Tibial nerve (tissue), 4 donors: ENCODE results near the gene GRPEL1. TPM values are rescaled to one million over a fixed set of nuclear protein-coding genes. Genes with fewer than 3 reads are reported as not detected.

Experiments used
- DNase-seq, 2 donors: peaks; one replicate each; pipeline ENCODE4 v3.0.0-alpha.2; 2019; ENCODE audit warnings: low spot score in 2 of 2
- H3K27ac ChIP-seq, 4 donors: fragments of 200-600 bp; sonication (generic) in 3 of 4; one replicate each; pipeline ENCODE4 v1.5.1; 2017 to 2019; ENCODE audit warnings: mild to moderate bottlenecking in 1 of 4
- H3K27me3 ChIP-seq, 2 donors: fragments of 200-600 bp; sonication (generic) in 1 of 2; one replicate each; pipeline versions ENCODE4 v1.5.1 to v1.6.0; 2017 to 2019
- H3K36me3 ChIP-seq, 3 donors: fragments of 200-600 bp; sonication (generic); one replicate each; pipeline ENCODE4 v1.5.1; 2018 to 2019
- H3K4me1 ChIP-seq, 4 donors: fragments of 200-600 bp; sonication (generic) in 3 of 4; one replicate each; pipeline ENCODE4 v1.5.1; 2017 to 2019
- H3K4me3 ChIP-seq, 4 donors: fragments of 200-600 bp; sonication (generic) in 3 of 4; one replicate each; pipeline ENCODE4 v1.5.1; 2017 to 2019; ENCODE audit warnings: mild to moderate bottlenecking in 1 of 4, moderate library complexity in 1 of 4
- H3K9me3 ChIP-seq, 4 donors: fragments of 200-600 bp; sonication (generic) in 3 of 4; one replicate each; pipeline ENCODE4 v1.5.1; 2017 to 2019
- EP300 ChIP-seq, 2 donors: sonication (generic); formaldehyde crosslinking; IDR thresholded peaks; one replicate each; pipeline ENCODE4 v1.6.1; 2017; ENCODE audit warnings: antibody characterized with exemption in 2 of 2, mild to moderate bottlenecking in 1 of 2
- POLR2A ChIP-seq, 2 donors: fragments of 450-650 bp; IDR thresholded peaks; one replicate each; pipeline ENCODE4 v1.6.1; 2017; ENCODE audit warnings: antibody characterized with exemption in 2 of 2, mild to moderate bottlenecking in 2 of 2, moderate library complexity in 2 of 2
- WGBS, 2 donors: methylation state at CpG; one replicate each; pipeline ENCODE4 v1.1.5; 2018; 5-methylcytosine and 5-hydroxymethylcytosine counted together
- total RNA-seq, 4 donors: library from RNA; depleted of rRNA; stranded (reverse); fragments of >200 nt; gene quantifications; one replicate each; pipeline ENCODE4 v1.1.0, GENCODE V29; 2016
- TF ChIP-seq, protein P1 (sequence below), 5 experiments: fragments of 200-600 bp in 3 of 5; fragments of 450-650 bp in 2 of 5; sonication (generic) in 3 of 5; IDR thresholded peaks; one replicate each; pipeline ENCODE4 v1.5.1; 2016 to 2019; ENCODE audit warnings: antibody characterized with exemption in 5 of 5, mild to moderate bottlenecking in 3 of 5, moderate library complexity in 2 of 5

The GRPEL1 gene
- total RNA-seq, 4 donors from 2014 or later = 11.1 to 13.6 (median 13.3) TPM

DNA sequence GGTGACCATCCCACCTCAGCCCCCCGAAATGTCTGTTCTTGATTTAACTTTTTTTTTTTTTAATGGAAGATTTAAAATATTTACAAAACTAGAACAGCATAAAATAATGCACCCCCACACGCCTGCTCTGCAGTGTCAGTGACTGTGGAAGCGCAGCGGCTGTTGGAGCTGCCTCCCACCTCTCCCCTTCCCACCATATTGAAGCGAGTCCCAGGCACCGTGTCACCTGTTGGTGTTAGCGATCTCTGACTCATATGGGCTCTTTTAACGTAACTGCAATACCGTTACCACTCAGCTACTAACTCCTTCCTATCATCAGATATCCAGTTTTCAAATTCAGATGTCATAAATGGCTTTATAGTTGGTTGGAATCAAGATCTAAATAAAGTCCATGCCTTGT lies 41.8 kb downstream of the GRPEL1 start:
- Histone ChIP-seq H3K36me3 (peaks cover 0 to 88% (median 22%) of the 10 kb centered on the region in 3 donors), H3K4me3 (no peak overlapping the region), H3K27ac (no peak overlapping the region), H3K27me3 (no peaks in the 10 kb centered on the region), H3K4me1 (no peaks in the 10 kb centered on the region), H3K9me3 (no peaks in the 10 kb centered on the region)
- DNase-seq = no peak
- 92 to 93% methylated on average over 9 of the region's 9 CpGs for WGBS, 2 donors
- TF ChIP-seq EP300 (IDR thresholded peaks at IDR 0.05) (no peak), POLR2A (IDR thresholded peaks at IDR 0.05) (no peak)
- TF ChIP-seq, protein P1, sequence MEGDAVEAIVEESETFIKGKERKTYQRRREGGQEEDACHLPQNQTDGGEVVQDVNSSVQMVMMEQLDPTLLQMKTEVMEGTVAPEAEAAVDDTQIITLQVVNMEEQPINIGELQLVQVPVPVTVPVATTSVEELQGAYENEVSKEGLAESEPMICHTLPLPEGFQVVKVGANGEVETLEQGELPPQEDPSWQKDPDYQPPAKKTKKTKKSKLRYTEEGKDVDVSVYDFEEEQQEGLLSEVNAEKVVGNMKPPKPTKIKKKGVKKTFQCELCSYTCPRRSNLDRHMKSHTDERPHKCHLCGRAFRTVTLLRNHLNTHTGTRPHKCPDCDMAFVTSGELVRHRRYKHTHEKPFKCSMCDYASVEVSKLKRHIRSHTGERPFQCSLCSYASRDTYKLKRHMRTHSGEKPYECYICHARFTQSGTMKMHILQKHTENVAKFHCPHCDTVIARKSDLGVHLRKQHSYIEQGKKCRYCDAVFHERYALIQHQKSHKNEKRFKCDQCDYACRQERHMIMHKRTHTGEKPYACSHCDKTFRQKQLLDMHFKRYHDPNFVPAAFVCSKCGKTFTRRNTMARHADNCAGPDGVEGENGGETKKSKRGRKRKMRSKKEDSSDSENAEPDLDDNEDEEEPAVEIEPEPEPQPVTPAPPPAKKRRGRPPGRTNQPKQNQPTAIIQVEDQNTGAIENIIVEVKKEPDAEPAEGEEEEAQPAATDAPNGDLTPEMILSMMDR (IDR thresholded peaks at IDR 0.05) = no peak

DNA sequence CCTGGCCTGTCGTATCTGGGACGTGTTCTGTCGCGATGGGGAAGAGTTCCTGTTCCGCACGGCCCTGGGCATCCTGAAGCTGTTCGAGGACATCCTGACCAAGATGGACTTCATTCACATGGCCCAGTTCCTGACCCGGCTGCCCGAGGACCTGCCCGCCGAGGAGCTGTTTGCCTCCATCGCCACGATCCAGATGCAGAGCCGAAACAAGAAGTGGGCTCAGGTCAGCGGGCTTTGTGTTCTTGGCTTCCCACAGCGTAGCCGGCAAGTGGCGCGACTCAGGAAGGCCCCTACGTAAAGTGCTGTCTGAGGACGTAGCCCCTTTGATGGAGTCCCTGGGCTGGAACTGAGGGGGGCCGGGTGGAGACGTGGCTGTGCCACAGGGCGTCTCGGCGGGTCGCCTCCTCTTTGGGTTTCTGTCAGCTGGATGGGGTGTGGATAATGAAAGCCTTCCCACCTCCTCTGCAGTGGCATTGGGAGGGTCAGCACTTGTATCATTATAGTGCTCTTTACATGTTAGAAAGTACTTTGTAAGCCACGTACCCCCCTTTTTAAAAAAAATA lies 42.7 kb downstream of the GRPEL1 start:
- TF ChIP-seq, protein P1 (IDR thresholded peaks at IDR 0.05) = no peak
- TF ChIP-seq EP300 (IDR thresholded peaks at IDR 0.05) (no peak), POLR2A (IDR thresholded peaks at IDR 0.05) (no peak)
- no peaks in the 10 kb centered on the region for H3K27me3 ChIP-seq
- H3K27ac ChIP-seq = no peak overlapping the region
- 85 to 89% methylated on average over 28 of the region's 28 CpGs for WGBS, 2 donors
- no peaks in the 10 kb centered on the region for H3K4me1 ChIP-seq
- H3K9me3 ChIP-seq = no peaks in the 10 kb centered on the region
- H3K36me3 ChIP-seq = peaks cover 0 to 88% (median 13%) of the 10 kb centered on the region in 3 donors
- no peak overlapping the region for H3K4me3 ChIP-seq
- DNase-seq = no peak

DNA sequence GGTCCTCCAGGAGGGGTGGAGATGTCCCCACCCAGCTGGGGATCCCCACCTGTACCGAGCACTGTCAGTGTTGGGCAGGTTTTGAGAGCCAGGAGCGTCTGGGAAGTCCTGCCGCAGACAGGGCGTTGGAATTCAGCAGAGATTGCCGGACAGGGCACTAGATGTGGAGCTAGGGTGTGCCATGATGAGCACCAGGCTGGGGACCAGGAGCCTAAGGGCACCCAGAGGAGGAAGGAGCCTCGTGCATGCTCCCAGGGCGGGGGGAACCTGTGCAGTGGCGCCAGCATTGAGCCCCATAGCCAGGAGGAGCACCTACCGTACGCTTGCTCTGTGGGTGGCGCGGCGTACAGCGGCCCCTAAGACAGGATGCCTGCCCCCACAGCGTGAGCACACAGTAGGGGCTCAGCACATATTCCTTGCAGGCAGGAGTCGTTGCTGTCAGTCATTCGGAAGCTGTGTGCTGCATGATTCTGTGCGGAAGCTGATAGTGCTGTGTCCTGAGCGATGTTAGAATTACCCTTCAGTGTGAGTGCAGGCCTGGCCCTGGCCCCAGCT lies 43.5 kb downstream of the GRPEL1 start:
- no peak for DNase-seq
- 92 to 93% methylated on average over 19 of the region's 19 CpGs for whole genome bisulfite sequencing, 2 donors
- peaks cover 0 to 85% (median 13%) of the 10 kb centered on the region in 3 donors for H3K36me3 ChIP-seq

DNA sequence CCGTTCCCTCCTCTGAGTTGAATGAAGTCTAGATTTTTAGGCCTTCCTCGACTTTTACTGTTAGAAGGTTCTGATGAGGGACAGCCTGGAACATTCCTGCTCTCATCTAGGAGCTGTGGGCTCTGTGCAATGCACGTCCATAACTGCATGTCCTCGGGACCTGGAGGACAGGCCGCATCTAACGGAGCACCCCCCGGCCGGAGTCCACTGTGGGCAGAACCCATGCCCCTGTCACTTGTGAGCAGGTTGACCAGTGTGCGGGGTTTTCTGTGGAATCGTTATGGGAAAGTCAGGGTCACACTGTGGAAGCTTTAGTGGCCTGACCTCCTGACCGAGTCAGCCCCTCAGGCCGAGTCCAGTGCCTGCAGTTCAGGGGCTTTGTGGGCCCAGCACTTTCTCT lies 44.0 kb downstream of the GRPEL1 start:
- 74 to 88% methylated on average over 10 to 12 of the region's 12 CpGs for WGBS, 2 donors
- no peak for DNase-seq
- Histone ChIP-seq H3K4me3 (no peak overlapping the region), H3K27me3 (no peaks in the 10 kb centered on the region), H3K9me3 (no peaks in the 10 kb centered on the region), H3K27ac (no peak overlapping the region), H3K4me1 (no peaks in the 10 kb centered on the region), H3K36me3 (peaks cover 0 to 85% (median 13%) of the 10 kb centered on the region in 3 donors)
- TF ChIP-seq EP300 (IDR thresholded peaks at IDR 0.05) (no peak), POLR2A (IDR thresholded peaks at IDR 0.05) (no peak)
- TF ChIP-seq, protein P1 (IDR thresholded peaks at IDR 0.05) = no peak

More for the DNA sequence above, 43.5 kb downstream of the GRPEL1 start:
- no peak for TF ChIP-seq EP300 (IDR thresholded peaks at IDR 0.05)
- TF ChIP-seq POLR2A (IDR thresholded peaks at IDR 0.05) = no peak
- TF ChIP-seq, protein P1 (IDR thresholded peaks at IDR 0.05) = no peak
- no peak overlapping the region for H3K27ac ChIP-seq
- H3K4me1 ChIP-seq = no peaks in the 10 kb centered on the region
- no peaks in the 10 kb centered on the region for H3K9me3 ChIP-seq
- H3K4me3 ChIP-seq = no peak overlapping the region
- H3K27me3 ChIP-seq = no peaks in the 10 kb centered on the region

DNA sequence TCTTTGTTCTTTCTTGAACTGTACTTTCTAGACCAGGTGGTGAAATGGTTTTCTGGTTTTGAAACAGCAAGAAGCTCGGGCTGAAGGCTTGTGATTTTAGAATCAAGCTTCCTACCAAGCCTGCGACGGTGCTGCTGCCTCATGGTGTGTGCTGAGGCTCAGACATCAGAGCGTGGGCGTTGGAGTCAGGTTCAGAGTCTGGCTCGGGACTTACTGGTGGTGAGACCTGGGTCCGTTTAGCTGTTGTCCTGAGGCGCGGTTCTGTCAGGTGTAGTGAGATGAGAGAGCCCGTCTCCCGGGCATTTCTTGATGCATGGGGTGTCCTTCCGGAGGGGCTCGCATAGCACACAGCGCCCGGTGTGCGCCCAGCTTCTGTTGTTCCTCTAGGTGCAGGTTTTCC lies 44.4 kb downstream of the GRPEL1 start:
- H3K36me3 ChIP-seq = peaks cover 0 to 84% (median 13%) of the 10 kb centered on the region in 3 donors
- H3K9me3 ChIP-seq = no peaks in the 10 kb centered on the region
- no peak overlapping the region for H3K4me3 ChIP-seq
- no peak for TF ChIP-seq POLR2A (IDR thresholded peaks at IDR 0.05)
- H3K27ac ChIP-seq = no peak overlapping the region
- no peaks in the 10 kb centered on the region for H3K27me3 ChIP-seq
- 85 to 86% methylated on average over 16 of the region's 16 CpGs for WGBS, 2 donors
- DNase-seq = no peak
- H3K4me1 ChIP-seq = no peaks in the 10 kb centered on the region
